Muscle layer of duodenum (tissue), 2 donors: Measurements from ENCODE around the gene CYS1.

ENCODE experiments used
- H3K27ac ChIP-seq: one replicate; pipeline ENCODE4 v1.7.0; 2013; ENCODE audit warnings: mild to moderate bottlenecking, low read length
- H3K27me3 ChIP-seq: one replicate; pipeline ENCODE4 v1.7.0; 2013; ENCODE audit warnings: low read depth, mild to moderate bottlenecking, control low read depth, low read length
- H3K36me3 ChIP-seq, 2 donors: one replicate each; pipeline ENCODE4 v1.7.0; 2013; ENCODE audit warnings: low read length in 2 of 2, control low read depth in 1 of 2, mild to moderate bottlenecking in 1 of 2; ENCODE audit not compliant: insufficient read depth in 2 of 2, control insufficient read depth in 1 of 2
- H3K4me1 ChIP-seq, 2 donors: one replicate each; pipeline ENCODE4 v1.7.0; 2013; ENCODE audit warnings: low read length in 2 of 2, mild to moderate bottlenecking in 2 of 2, control low read depth in 1 of 2, moderate library complexity in 1 of 2; ENCODE audit not compliant: insufficient read depth in 2 of 2, control insufficient read depth in 1 of 2
- H3K4me3 ChIP-seq, 2 donors: one replicate each; pipeline ENCODE4 v1.7.0; 2013; ENCODE audit warnings: low read length in 2 of 2, low read depth in 1 of 2, mild to moderate bottlenecking in 1 of 2
- H3K9me3 ChIP-seq, 2 donors: one replicate each; pipeline ENCODE4 v1.7.0; 2013; ENCODE audit warnings: low read length in 2 of 2, control low read depth in 1 of 2, mild to moderate bottlenecking in 1 of 2; ENCODE audit not compliant: control insufficient read depth in 1 of 2
- donor health status: healthy.

Gene CYS1

DNA sequence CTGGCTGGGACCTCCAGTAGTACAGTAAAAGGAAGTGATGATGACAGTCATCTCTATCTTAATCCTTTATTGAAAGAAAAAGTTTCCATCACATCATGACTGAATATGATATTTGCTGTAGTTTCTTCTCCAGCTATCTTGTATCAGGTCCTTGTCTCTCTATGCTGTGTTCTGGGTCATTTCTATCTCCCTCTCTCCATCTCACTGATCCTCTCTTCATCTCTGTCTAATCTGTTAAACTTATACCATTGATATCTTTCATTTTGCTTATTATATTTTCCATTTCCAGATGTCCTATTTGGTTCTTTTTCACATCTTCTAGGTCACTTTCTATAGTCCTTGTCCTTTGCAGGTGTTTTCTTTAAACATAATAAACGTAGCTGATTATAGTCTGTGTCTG is 12.3 kb downstream of the CYS1 start:
- Histone ChIP-seq H3K36me3 (peaks cover 0 to 12% of the 10 kb centered on the region in 2 donors), H3K4me3 (no peak overlapping the region), H3K9me3 (no peaks in the 10 kb centered on the region), H3K27ac (no peak overlapping the region), H3K27me3 (no peaks in the 10 kb centered on the region), H3K4me1 (peaks cover 0 to 3% of the 10 kb centered on the region in 2 donors)

DNA sequence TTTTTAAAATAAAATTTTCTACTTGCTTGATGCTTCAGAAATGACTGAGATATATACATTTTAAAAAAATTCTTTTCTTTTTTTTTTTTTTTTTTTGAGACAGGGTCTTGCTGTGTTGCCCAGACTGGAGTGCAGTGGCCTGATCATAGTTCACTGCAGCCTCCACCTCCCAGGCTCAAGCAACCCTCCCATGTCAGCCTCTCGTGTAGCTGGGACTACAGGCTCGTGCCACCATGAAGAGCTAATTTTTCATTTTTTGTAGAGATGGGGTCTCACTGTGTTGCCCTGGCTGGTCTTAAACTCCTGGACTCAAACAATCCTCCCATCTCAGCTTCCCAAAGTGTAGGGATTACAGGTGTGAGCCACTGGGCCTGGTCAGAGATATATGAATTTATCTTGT is 12.9 kb downstream of the CYS1 start:
- Histone ChIP-seq H3K27me3 (no peaks in the 10 kb centered on the region), H3K4me3 (no peak overlapping the region), H3K4me1 (no peaks in the 10 kb centered on the region), H3K9me3 (no peaks in the 10 kb centered on the region), H3K27ac (no peak overlapping the region), H3K36me3 (peaks cover 0 to 12% of the 10 kb centered on the region in 2 donors)

DNA sequence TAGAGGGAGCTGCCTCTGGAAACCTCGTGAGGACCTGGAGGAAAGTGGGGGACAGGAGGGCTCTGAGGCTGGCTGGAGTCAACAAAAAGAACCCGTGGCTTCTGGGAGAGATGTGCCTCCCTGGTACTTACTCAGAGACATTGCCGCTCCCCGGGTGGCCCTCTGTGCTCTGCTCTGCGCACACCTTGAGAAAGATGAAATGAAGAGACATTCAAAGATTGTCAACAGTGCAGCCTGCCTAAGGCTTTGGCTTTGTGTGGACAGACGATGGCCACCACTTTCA is 14.5 kb downstream of the CYS1 start:
- Histone ChIP-seq H3K9me3 (no peaks in the 10 kb centered on the region), H3K36me3 (peaks cover 0 to 12% of the 10 kb centered on the region in 2 donors), H3K4me1 (no peaks in the 10 kb centered on the region), H3K4me3 (no peak overlapping the region), H3K27me3 (no peaks in the 10 kb centered on the region), H3K27ac (no peak overlapping the region)

DNA sequence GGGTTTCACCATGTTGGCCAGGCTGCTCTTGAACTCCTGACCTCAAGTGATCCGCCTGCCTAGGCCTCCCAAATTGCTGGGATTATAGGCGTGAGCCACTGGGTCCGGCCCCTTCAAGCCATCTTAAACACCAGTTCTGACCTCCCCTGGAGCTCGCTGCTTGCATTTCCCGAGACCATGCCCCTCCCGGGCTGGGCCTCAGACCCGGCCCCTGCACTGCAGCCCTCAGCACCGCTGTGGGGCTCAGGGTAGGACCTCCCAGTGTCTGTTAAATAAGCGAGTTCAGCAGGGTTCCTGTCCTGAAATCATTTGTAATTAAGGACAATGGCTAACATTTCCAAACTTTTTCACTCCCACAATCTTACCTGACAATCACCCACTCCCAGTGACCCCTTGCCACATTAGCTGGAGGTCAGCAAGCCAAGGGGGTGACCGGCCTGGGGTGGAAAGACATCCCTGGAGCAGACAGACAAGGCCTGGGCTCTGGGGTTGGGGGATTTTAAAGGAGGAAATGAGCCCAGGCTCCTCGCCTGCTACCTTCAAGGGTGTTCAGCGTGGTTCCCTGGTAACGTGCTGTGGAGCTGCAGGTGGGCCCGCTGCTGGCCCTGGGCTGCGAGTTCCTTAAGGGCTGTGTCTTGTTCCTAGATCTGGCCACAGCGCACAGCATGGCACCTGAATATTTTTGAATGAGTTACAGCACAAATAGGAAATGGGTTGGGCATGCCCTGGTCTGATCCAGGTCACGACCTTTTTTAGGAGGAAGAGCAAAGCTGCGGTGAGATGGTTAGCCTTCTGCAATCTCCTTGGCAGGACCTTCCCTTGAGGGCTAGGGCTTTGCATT is 15.1 kb downstream of the CYS1 start:
- peaks cover 0 to 12% of the 10 kb centered on the region in 2 donors for H3K36me3 ChIP-seq
- H3K4me3 ChIP-seq: no peak overlapping the region

DNA sequence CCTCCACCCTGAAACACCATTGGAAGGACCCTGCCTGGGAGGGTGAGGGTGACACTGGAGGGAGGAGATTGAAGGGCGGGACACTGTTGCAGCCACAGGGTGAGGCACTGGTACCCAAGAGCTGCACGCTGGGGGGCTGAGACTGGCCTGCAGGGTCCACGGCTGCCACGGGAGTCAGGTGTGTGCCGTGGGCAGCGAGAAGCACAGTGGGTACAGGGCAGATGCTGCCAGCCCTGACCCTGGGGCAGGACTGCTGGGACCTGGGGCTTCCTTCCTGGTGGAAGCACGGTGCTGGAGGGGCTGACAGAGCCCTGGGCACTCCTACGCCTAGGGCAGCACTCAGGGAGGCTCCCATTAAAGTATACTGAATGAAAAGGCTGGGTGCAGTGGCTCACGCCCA is 16.6 kb downstream of the CYS1 start:
- Histone ChIP-seq H3K4me1 (peaks cover 0 to 6% of the 10 kb centered on the region in 2 donors), H3K27ac (no peak overlapping the region), H3K36me3 (peaks cover 0 to 12% of the 10 kb centered on the region in 2 donors), H3K9me3 (no peaks in the 10 kb centered on the region), H3K4me3 (no peak overlapping the region), H3K27me3 (no peaks in the 10 kb centered on the region)

More for the DNA sequence above, 15.1 kb downstream of the CYS1 start:
- Histone ChIP-seq H3K9me3 (no peaks in the 10 kb centered on the region), H3K27me3 (no peaks in the 10 kb centered on the region), H3K4me1 (peaks cover 0 to 5% of the 10 kb centered on the region in 2 donors), H3K27ac (no peak overlapping the region)

DNA sequence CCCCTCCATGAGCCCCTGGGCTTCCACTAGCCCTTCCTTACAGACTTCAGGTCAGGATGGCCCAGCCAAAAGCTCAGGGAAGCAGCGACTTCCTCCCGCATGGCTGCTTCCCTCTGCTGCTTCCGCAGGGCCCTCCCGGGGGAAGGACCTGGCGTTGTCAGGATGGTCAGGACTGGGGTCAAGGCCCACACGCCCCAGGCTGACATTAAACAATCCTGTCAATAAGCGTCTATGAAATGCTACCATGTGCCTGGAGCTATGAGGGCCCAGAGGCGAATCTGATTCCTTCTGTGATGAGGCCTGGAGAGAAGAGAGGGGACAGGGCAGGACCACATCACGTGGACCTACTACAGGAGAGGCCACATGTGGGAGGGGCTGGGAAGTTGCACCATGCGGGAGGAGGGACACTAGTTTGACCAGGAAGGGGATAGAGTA is 17.3 kb downstream of the CYS1 start:
- H3K27me3 ChIP-seq: no peaks in the 10 kb centered on the region
- H3K4me1 ChIP-seq: peaks cover 0 to 7% of the 10 kb centered on the region in 2 donors
- no peak overlapping the region for H3K27ac ChIP-seq
- H3K9me3 ChIP-seq: no peaks in the 10 kb centered on the region
- H3K36me3 ChIP-seq: peaks cover 0 to 12% of the 10 kb centered on the region in 2 donors
- no peak overlapping the region for H3K4me3 ChIP-seq

DNA sequence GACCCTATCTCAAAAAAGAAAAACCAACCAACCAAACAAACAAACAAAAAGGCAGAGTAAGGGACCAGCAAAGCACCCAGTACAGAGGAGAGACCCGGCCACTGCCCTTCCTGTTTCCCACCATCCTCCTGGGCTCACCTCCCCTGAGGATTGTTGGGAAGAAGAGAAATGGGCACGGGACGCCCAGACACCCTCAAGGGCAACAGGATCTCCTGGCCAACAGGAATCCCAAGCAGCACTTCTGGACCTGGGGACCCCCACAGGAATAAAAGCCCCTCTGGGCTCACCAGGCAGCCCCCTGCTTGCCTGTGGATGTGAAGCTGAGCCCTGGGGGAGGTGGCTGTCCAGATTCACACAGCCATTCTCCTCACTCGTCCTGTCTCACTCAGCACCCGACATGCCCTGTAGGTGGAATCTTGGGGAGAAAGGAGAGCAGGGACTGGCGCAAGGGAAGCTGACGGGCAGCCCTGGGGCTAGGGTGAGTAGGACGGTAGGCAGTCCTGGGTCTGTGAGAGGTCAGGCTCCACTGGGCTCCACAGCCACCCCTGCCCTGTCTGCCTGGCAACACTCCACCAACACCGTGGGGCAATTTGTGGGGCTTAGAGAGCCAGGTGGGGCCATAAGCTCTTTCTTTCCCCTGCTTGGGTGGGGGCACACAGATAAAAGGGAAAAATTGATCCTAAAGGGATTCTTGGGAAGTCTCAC is 18.8 kb downstream of the CYS1 start:
- no peaks in the 10 kb centered on the region for H3K27me3 ChIP-seq
- H3K27ac ChIP-seq: no peak overlapping the region
- H3K9me3 ChIP-seq: no peaks in the 10 kb centered on the region

DNA sequence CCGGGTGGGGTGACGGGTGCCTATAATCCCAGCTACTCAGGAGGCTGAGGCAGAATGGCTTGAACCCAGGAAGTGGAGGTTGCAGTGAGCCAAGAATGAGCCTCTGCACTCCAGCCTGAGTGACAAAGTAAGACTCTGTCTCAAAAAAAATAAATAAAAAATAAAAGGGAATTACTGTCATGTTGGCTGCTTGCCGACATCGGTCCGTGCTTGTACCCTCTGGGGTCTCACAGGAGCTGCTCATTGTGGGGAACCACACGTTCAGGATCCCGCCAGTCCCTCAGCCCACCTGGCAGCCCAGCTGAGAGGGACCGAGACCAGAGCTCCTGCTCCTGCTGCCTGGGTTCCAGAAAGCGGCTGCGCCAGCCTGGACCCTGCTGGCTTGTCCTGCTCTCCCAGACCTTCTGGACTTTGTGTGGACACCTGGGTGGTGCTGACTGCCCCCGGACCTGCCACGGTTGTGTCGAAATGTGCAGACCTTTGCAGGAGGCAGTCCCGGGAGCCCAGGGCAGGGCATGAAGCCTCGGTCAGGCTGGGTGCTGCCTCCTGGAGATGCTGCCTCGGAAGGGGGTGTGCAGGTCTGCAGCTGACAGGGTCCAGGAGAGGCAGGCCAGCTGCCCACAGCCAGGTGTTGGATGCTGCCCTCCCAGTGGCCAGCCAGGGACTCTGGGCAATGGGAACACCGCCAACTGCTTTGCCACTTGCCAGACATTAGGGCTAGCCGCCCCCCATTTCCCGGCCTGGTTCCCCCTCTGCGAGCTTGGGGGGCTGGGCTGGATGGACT is 20.5 kb downstream of the CYS1 start:
- Histone ChIP-seq H3K27ac (no peak overlapping the region), H3K4me1 (peaks cover 7 to 15% of the 10 kb centered on the region in 2 donors)

More for the DNA sequence above, 18.8 kb downstream of the CYS1 start:
- no peak overlapping the region for H3K4me3 ChIP-seq
- peaks cover 0 to 12% of the 10 kb centered on the region in 2 donors for H3K36me3 ChIP-seq
- H3K4me1 ChIP-seq: peaks cover 7 to 15% of the 10 kb centered on the region in 2 donors

DNA sequence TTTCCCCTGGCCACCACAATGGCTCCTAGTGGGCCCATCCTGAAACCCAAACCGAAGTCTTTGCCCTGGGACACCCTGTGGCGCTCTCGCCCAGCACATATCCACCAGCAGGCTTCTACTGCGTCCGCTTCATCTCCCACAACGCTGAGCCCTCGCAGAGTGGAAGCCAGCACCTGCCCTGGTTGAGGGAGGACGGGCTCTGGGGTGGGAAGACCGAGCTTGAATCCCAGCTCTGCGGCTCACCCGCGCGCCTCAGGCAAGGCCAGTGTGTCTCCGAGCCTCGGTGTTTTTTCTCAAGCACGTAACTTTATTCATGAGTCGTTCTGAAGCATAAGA is 21.2 kb downstream of the CYS1 start:
- H3K27ac ChIP-seq: no peak overlapping the region
- H3K27me3 ChIP-seq: no peaks in the 10 kb centered on the region
- H3K4me1 ChIP-seq: peaks cover 7 to 15% of the 10 kb centered on the region in 2 donors

More for the DNA sequence above, 20.5 kb downstream of the CYS1 start:
- Histone ChIP-seq H3K4me3 (no peak overlapping the region), H3K36me3 (no peaks in the 10 kb centered on the region), H3K27me3 (no peaks in the 10 kb centered on the region), H3K9me3 (no peaks in the 10 kb centered on the region)

DNA sequence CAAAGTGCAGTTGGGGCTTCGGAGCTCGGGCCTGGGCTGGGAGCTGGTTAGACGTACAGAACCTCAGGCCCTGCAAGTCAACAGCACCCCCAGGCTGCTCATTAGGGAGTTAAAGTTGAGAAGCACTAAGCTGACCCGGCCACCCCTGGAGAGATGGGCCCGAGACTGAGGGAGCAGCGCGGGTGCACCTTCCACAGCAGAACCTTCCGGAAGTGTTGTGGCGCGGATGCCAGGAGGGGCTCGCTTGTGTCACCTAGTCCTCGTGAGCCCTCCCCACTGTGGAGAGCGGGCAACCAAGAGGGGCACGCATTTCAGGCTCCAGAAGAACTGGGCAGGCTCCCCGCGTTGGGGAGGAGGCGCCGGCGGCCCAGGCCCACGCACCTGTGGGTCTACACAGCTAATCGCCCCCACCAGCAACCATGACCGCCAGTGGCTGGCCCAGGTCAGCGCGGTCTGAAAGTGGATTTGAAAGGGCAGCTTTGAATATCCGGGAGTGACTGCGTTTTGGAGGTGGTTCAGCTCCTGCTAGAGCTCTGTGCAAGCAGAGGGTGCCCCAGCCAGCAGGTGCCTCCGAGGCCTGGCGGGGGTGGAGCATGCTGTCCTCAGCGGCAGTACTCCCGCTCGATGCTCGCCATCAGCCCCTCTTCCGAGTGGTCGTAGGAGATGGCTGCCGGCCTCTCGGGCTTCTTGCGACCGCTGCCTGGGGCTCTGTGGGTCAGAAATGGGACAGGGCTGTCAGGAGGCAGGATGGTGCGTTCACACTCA is 21.8 kb downstream of the CYS1 start:
- Histone ChIP-seq H3K9me3 (no peaks in the 10 kb centered on the region), H3K36me3 (peaks cover 0 to 8% of the 10 kb centered on the region in 2 donors), H3K4me3 (no peak overlapping the region), H3K4me1 (peaks cover 7 to 15% of the 10 kb centered on the region in 2 donors), H3K27me3 (no peaks in the 10 kb centered on the region), H3K27ac (no peak overlapping the region)

More for the DNA sequence above, 21.2 kb downstream of the CYS1 start:
- peaks cover 0 to 3% of the 10 kb centered on the region in 2 donors for H3K36me3 ChIP-seq
- no peaks in the 10 kb centered on the region for H3K9me3 ChIP-seq
- no peak overlapping the region for H3K4me3 ChIP-seq
